Endothelial cell of umbilical vein (primary cell): ENCODE measurements around the gene CD47. TPM values are rescaled to one million over a fixed set of nuclear protein-coding genes. Genes with fewer than 3 reads are reported as not detected.

Experiments
- BruUV-seq: library from RNA; stranded (reverse); fragments of 400-500 nt; replicated peaks from 2 replicates; lab custom pipeline; 2021; lab: Mats Ljungman, UMichigan
- CTCF ChIA-PET: fragments of 300-600, 350-600 bp; sonication (Branson Sonifier 250); formaldehyde crosslinking; loops from one replicate; lab custom pipeline; 2021; ENCODE audit warnings: antibody characterized with exemption, inconsistent platforms; lab: Charles Lee
- POLR2A ChIA-PET: fragments of 300-600, 350-600 bp; sonication (Branson Sonifier 250); formaldehyde crosslinking; loops from one replicate; lab custom pipeline; 2021; ENCODE audit warnings: antibody characterized with exemption, inconsistent platforms; lab: Charles Lee
- DNase-seq: peaks from one replicate; pipeline ENCODE4 v3.0.0-alpha.2; 2011; ENCODE audit warnings: low read depth, low spot score
- FAIRE-seq: peaks from 2 replicates; lab custom pipeline; 2011; peaks lifted over from hg19 to GRCh38; lab: Jason Lieb, UNC
- H2AFZ ChIP-seq: 2 replicates; pipeline ENCODE4 v1.6.0; 2012; ENCODE audit warnings: low read depth, low read length, control low read depth, inconsistent platforms
- H3K27ac ChIP-seq: 2 replicates; pipeline ENCODE4 v1.5.1; 2011; ENCODE audit warnings: low read depth, mild to moderate bottlenecking, control low read depth, low read length, moderate library complexity; ENCODE audit not compliant: insufficient read depth
- H3K27me3 ChIP-seq, 2 experiments: 2 replicates each; pipeline versions ENCODE4 v1.6.0 to v1.6.1; 2011; ENCODE audit warnings: low read length in 2 of 2, mixed read lengths in 1 of 2; ENCODE audit not compliant: control insufficient read depth in 2 of 2, insufficient read depth in 2 of 2
- H3K36me3 ChIP-seq, 2 experiments: 2 replicates in 1 of 2; 3 replicates in 1 of 2; pipeline ENCODE4 v1.5.1; 2011; ENCODE audit warnings: low read length in 2 of 2, mild to moderate bottlenecking in 1 of 2, moderate library complexity in 1 of 2; ENCODE audit not compliant: control insufficient read depth in 2 of 2, insufficient read depth in 2 of 2; ENCODE audit errors: extremely low read depth in 1 of 2
- H3K4me1 ChIP-seq: 3 replicates; pipeline ENCODE4 v1.5.1; 2011; ENCODE audit warnings: mild to moderate bottlenecking, low read length; ENCODE audit not compliant: control insufficient read depth, insufficient read depth; ENCODE audit errors: extremely low read depth
- H3K4me2 ChIP-seq: 2 replicates; pipeline ENCODE4 v1.6.1; 2011; ENCODE audit warnings: low read length, control low read depth, mixed read lengths; ENCODE audit not compliant: insufficient read depth
- H3K4me3 ChIP-seq, 3 experiments: fragments of 200-600 bp in 1 of 3; sonication (generic), shearing (Covaris generic) in 1 of 3; replicated peaks in 1 of 3; 2 replicates each; pipeline ENCODE4 v1.5.1; 2011 to 2016; ENCODE audit warnings: control low read depth in 3 of 3, low read length in 3 of 3, mild to moderate bottlenecking in 2 of 3, inconsistent platforms in 1 of 3, low read depth in 1 of 3, moderate library complexity in 1 of 3; ENCODE audit not compliant: insufficient read depth in 1 of 3
- H3K79me2 ChIP-seq: 2 replicates; pipeline ENCODE4 v1.6.0; 2012; ENCODE audit warnings: low read length, inconsistent platforms; ENCODE audit not compliant: control insufficient read depth, insufficient read depth
- H3K9ac ChIP-seq: replicated peaks from 2 replicates; pipeline ENCODE3; 2011; ENCODE audit warnings: low read length, control low read depth; ENCODE audit not compliant: insufficient read depth; ENCODE audit errors: extremely low read depth
- H3K9me1 ChIP-seq: replicated peaks from 3 replicates; pipeline ENCODE4 v1.6.0; 2011; ENCODE audit warnings: mild to moderate bottlenecking, low read length; ENCODE audit not compliant: control insufficient read depth, insufficient read depth; ENCODE audit errors: extremely low read depth
- H3K9me3 ChIP-seq: replicated peaks from 2 replicates; pipeline ENCODE4 v1.5.1; 2012; ENCODE audit warnings: low read length, inconsistent platforms; ENCODE audit not compliant: control insufficient read depth, insufficient read depth
- H4K20me1 ChIP-seq: replicated peaks from 2 replicates; pipeline ENCODE3; 2011; ENCODE audit warnings: mild to moderate bottlenecking, low read length; ENCODE audit not compliant: control insufficient read depth, insufficient read depth; ENCODE audit errors: extremely low read depth
- CTCF ChIP-seq, 2 donors: IDR thresholded peaks; 1 replicate in 1 of 2; 2 replicates in 1 of 2; pipeline ENCODE4 v1.5.1; 2011; ENCODE audit warnings: low read length in 2 of 2, mild to moderate bottlenecking in 2 of 2, moderate library complexity in 2 of 2, control low read depth in 1 of 2, inconsistent platforms in 1 of 2, low read depth in 1 of 2; ENCODE audit not compliant: insufficient read depth in 1 of 2; ENCODE audit errors: extremely low read depth in 1 of 2
- EZH2 ChIP-seq: IDR thresholded peaks from 2 replicates; pipeline ENCODE4 v1.6.1; 2012; ENCODE audit warnings: borderline replicate concordance, low read depth, mild to moderate bottlenecking, moderate library complexity, low read length, inconsistent platforms; ENCODE audit not compliant: severe bottlenecking
- FOS ChIP-seq: IDR thresholded peaks from 2 replicates; pipeline ENCODE4 v1.6.1; 2011; ENCODE audit warnings: mild to moderate bottlenecking, low read length, moderate library complexity, borderline replicate concordance; ENCODE audit not compliant: insufficient read depth
- GATA2 ChIP-seq: IDR thresholded peaks from 2 replicates; pipeline ENCODE4 v1.7.0; 2011; ENCODE audit warnings: low read depth, mild to moderate bottlenecking, moderate library complexity, mixed read lengths, low read length; ENCODE audit not compliant: insufficient read length, insufficient read depth
- JUN ChIP-seq: IDR thresholded peaks from 2 replicates; pipeline ENCODE4 v1.6.1; 2011; ENCODE audit warnings: borderline replicate concordance, low read depth; ENCODE audit not compliant: insufficient read length, insufficient read depth
- MAX ChIP-seq: IDR thresholded peaks from 2 replicates; pipeline ENCODE4 v1.6.1; 2011; ENCODE audit not compliant: insufficient read depth, insufficient read length
- MYC ChIP-seq: IDR thresholded peaks from one replicate; pipeline ENCODE4 v1.6.1; 2011; ENCODE audit warnings: mild to moderate bottlenecking, low read depth, low read length
- POLR2A ChIP-seq: IDR thresholded peaks from 2 replicates; pipeline ENCODE4 v1.6.1; 2012; ENCODE audit warnings: low read depth, mild to moderate bottlenecking, control low read depth, low read length
- POLR2AphosphoS5 ChIP-seq: IDR thresholded peaks from 2 replicates; pipeline ENCODE4 v1.6.1; 2012; ENCODE audit warnings: low read depth, mild to moderate bottlenecking, control low read depth, low read length, moderate library complexity; ENCODE audit not compliant: insufficient read depth
- dilution Hi-C: fragments of 300-500 bp; cut with MboI; formaldehyde crosslinking; loops from one replicate; pipeline ENCODE4 v1.15.0; 2019; ENCODE audit warnings: low sequenced_read_pairs; ENCODE audit not compliant: extremely low pct_ligation_motif_present
- intact Hi-C: fragments of 100-400 bp; cut with micrococcal nuclease; formaldehyde crosslinking; loops from one replicate; pipeline ENCODE4 v1.10.0; 2022
- polyA plus RNA-seq, 4 experiments: library from polyadenylated mRNA; depleted of rRNA in 3 of 4; stranded (reverse) in 3 of 4; unstranded in 1 of 4; fragments of >200 nt; gene quantifications; 2 replicates each; pipeline versions ENCODE4 v1.2.1 to v1.2.3, GENCODE V29; 2011 to 2012; ENCODE audit warnings: missing spikeins in 1 of 4
- total RNA-seq: library from RNA; stranded (reverse); gene quantifications from 2 replicates; pipeline ENCODE4 v1.2.3, GENCODE V29; 2021

The CD47 gene
- total and polyA plus RNA-seq, 2 donors (not counting 3 experiments of a cell fraction or from before 2014, with no cell fraction given), result 29.3 to 32.2 TPM

GRCh38 chr3:108062051-108062450, 28.8 kb downstream of the CD47 start:
- H3K27ac ChIP-seq, result no peak overlapping the region
- BruUV-seq, result no TSS peak
- TF ChIP-seq MYC (no peak), POLR2AphosphoS5 (no peak), GATA2 (no peak), JUN (no peak), FOS (no peak), MAX (no peak)
- no peak overlapping the region for H3K9ac ChIP-seq
- POLR2A ChIA-PET, result no interaction called here
- DNase-seq (no peak), FAIRE-seq (no peak)
- H2AFZ ChIP-seq, result no peak overlapping the region
- H3K4me3 ChIP-seq, result no peak overlapping the region
- intact Hi-C loops, result no loop called here
- no peaks in the 10 kb centered on the region for H3K27me3 ChIP-seq
- dilution Hi-C loops, result no loop called here
- CTCF ChIA-PET, result no interaction called here
- no peaks in the 10 kb centered on the region for H3K4me1 ChIP-seq
- no peak overlapping the region for H3K4me2 ChIP-seq
- H4K20me1 ChIP-seq, result no peaks in the 10 kb centered on the region
- no peaks in the 10 kb centered on the region for H3K79me2 ChIP-seq
- H3K36me3 ChIP-seq, result peaks cover 2 to 3% of the 10 kb centered on the region in 2 experiments
- H3K9me3 ChIP-seq, result no peaks in the 10 kb centered on the region
- H3K9me1 ChIP-seq, result no peaks in the 10 kb centered on the region

GRCh38 chr3:108060331-108060730, 30.5 kb downstream of the CD47 start:
- DNase-seq (no peak), FAIRE-seq (no peak)
- H3K9me1 ChIP-seq, result no peaks in the 10 kb centered on the region
- POLR2A ChIA-PET, result no interaction called here
- H3K9me3 ChIP-seq, result no peaks in the 10 kb centered on the region
- H3K4me3 ChIP-seq, result no peak overlapping the region
- H3K9ac ChIP-seq, result no peak overlapping the region
- no TSS peak for BruUV-seq
- peaks cover 2 to 3% of the 10 kb centered on the region in 2 experiments for H3K36me3 ChIP-seq
- no peaks in the 10 kb centered on the region for H4K20me1 ChIP-seq
- intact Hi-C loops (no loop called here), dilution Hi-C loops (no loop called here)
- no peaks in the 10 kb centered on the region for H3K27me3 ChIP-seq
- no peak overlapping the region for H2AFZ ChIP-seq
- TF ChIP-seq POLR2AphosphoS5 (no peak), FOS (no peak), CTCF (IDR thresholded peaks at IDR 0.05; ENCODE audit: extremely low read depth in 1 of 2, insufficient read depth in 1 of 2, low read depth in 1 of 2, low read length in 2 of 2) (no peak), EZH2 (no peak), JUN (no peak), MAX (no peak), GATA2 (no peak), POLR2A (no peak), MYC (no peak)
- H3K27ac ChIP-seq, result no peak overlapping the region
- no peak overlapping the region for H3K4me2 ChIP-seq
- no peaks in the 10 kb centered on the region for H3K4me1 ChIP-seq
- CTCF ChIA-PET, result no interaction called here
- H3K79me2 ChIP-seq, result no peaks in the 10 kb centered on the region
